GM12878 (cell line): ENCODE measurements around the gene GPN2. TPM values are rescaled to one million over a fixed set of nuclear protein-coding genes. Genes with fewer than 3 reads are reported as not detected.

ENCODE experiments used
- CBFB ChIP-seq: IDR thresholded peaks from 2 replicates; pipeline ENCODE4 v1.6.1; 2016; ENCODE audit warnings: antibody characterized with exemption, low read depth
- CREM ChIP-seq: IDR thresholded peaks from 2 replicates; pipeline ENCODE4 v1.6.1; 2014; ENCODE audit warnings: antibody characterized with exemption, low read depth
- CUX1 ChIP-seq: IDR thresholded peaks from 2 replicates; pipeline ENCODE4 v1.6.1; 2012; ENCODE audit warnings: improper control_type of control experiment, low read depth, low read length; ENCODE audit not compliant: insufficient replicate concordance
- DPF2 ChIP-seq: fragments of 450-650 bp; IDR thresholded peaks from 2 replicates; pipeline ENCODE4 v1.6.1; 2017; ENCODE audit warnings: mild to moderate bottlenecking
- E2F4 ChIP-seq: IDR thresholded peaks from 2 replicates; pipeline ENCODE4 v1.6.1; 2012; ENCODE audit warnings: low read depth, low read length, improper control_type of control experiment
- E4F1 ChIP-seq: fragments of 450-650 bp; IDR thresholded peaks from 2 replicates; pipeline ENCODE4 v1.6.1; 2018; ENCODE audit warnings: borderline replicate concordance, mild to moderate bottlenecking; ENCODE audit not compliant: partially characterized antibody
- ESRRA ChIP-seq: IDR thresholded peaks from 2 replicates; pipeline ENCODE4 v1.6.1; 2012; ENCODE audit warnings: mild to moderate bottlenecking, low read length, improper control_type of control experiment
- HDAC6 ChIP-seq: fragments of 200-600 bp; sonication (generic); IDR thresholded peaks from one replicate; pipeline ENCODE4 v1.8.0; 2017; ENCODE audit warnings: antibody characterized with exemption; ENCODE audit not compliant: unreplicated experiment
- NKRF ChIP-seq: fragments of 450-650 bp; conservative IDR thresholded peaks from 2 replicates; pipeline ENCODE4 v1.6.1; 2017; ENCODE audit warnings: mild to moderate bottlenecking, moderate library complexity
- PAX5 ChIP-seq: IDR thresholded peaks from 2 replicates; pipeline ENCODE4 v1.6.1; 2011; ENCODE audit warnings: low read depth, low read length, borderline replicate concordance
- RELA ChIP-seq: fragments of 450-650 bp; IDR thresholded peaks from 2 replicates; pipeline ENCODE4 v1.8.0; 2014; ENCODE audit warnings: borderline replicate concordance; ENCODE audit not compliant: partially characterized antibody
- RFX5 ChIP-seq: IDR thresholded peaks from 2 replicates; pipeline ENCODE4 v1.6.1; 2011; ENCODE audit warnings: low read depth, low read length, improper control_type of control experiment
- SIX5 ChIP-seq: IDR thresholded peaks from 2 replicates; pipeline ENCODE4 v1.6.1; 2011; ENCODE audit warnings: mild to moderate bottlenecking, low read depth, low read length, moderate library complexity; ENCODE audit not compliant: severe bottlenecking
- SPI1 ChIP-seq: IDR thresholded peaks from 2 replicates; pipeline ENCODE4 v1.6.1; 2011; ENCODE audit warnings: low read depth, mild to moderate bottlenecking, low read length, moderate library complexity, borderline replicate concordance; ENCODE audit not compliant: insufficient read depth
- STAT3 ChIP-seq: IDR thresholded peaks from 2 replicates; pipeline ENCODE4 v1.6.1; 2011; ENCODE audit warnings: low read depth, low read length, improper control_type of control experiment
- polyA plus RNA-seq, 11 experiments: library from polyadenylated mRNA; depleted of rRNA in 4 of 11; unstranded in 6 of 11; stranded (reverse) in 5 of 11; fragments of >200 nt; fragmentation: Nextera tagmentation in 4 of 11; fragmentation: Illumina TruSeq in 1 of 11; extraction: Ambion mirVana in 4 of 11; extraction: Trizol in 1 of 11; gene quantifications; 1 replicate in 1 of 11; 2 replicates in 10 of 11; pipeline versions ENCODE4 v1.2.1 to v1.2.3, GENCODE V29; 2011 to 2016; ENCODE audit warnings: inconsistent platforms in 2 of 11, missing spikeins in 2 of 11, low read depth in 1 of 11
- total RNA-seq, 4 experiments: library from RNA; depleted of rRNA in 3 of 4; stranded (reverse); fragments of >200 nt in 3 of 4; fragmentation: Illumina TruSeq in 1 of 4; extraction: Trizol in 1 of 4; gene quantifications; 2 replicates each; pipeline versions ENCODE4 v1.2.1 to v1.2.3, GENCODE V29; 2013 to 2021
- TF ChIP-seq, protein P1 (sequence below): IDR thresholded peaks from 2 replicates; pipeline ENCODE4 v1.6.1; 2012; ENCODE audit warnings: low read depth, low read length, improper control_type of control experiment

The GPN2 gene
- total and polyA plus RNA-seq, 10 of the 15 experiments (the other 5 are each of a cell fraction or from before 2014, with no cell fraction given) = 8.3 to 61.4 (median 23.3) TPM

- TF ChIP-seq NKRF (peak; percentile 60), CREM (peak; percentile 83), SPI1 (peak; percentile 79), DPF2 (no peak; the same call in 1 of the 2 replicates), E2F4 (no peak), CBFB (peak; percentile 94), PAX5 (peak; percentile 80), RELA (peak; percentile 99), CUX1 (peak; percentile 71), STAT3 (0 out of 2 replicates have a peak, but pooled peaks have one; percentile 26), ESRRA (peak; percentile 93), SIX5 (no peak), RFX5 (no peak), HDAC6 (no peak), E4F1 (no peak)
- TF ChIP-seq, protein P1, sequence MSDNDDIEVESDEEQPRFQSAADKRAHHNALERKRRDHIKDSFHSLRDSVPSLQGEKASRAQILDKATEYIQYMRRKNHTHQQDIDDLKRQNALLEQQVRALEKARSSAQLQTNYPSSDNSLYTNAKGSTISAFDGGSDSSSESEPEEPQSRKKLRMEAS = no peak
These were observed 51.4 kb downstream of the GPN2 start (continued) for GRCh38 chr1:26838474-26839338.
